ENCODE measurements around the gene DBT.
"Not testable (repeated sequence)": the region's sequence is repeated elsewhere in the genome, so short reads cannot be mapped to it uniquely, and the experiment has no call there.

- TF ChIP-seq, protein P1, sequence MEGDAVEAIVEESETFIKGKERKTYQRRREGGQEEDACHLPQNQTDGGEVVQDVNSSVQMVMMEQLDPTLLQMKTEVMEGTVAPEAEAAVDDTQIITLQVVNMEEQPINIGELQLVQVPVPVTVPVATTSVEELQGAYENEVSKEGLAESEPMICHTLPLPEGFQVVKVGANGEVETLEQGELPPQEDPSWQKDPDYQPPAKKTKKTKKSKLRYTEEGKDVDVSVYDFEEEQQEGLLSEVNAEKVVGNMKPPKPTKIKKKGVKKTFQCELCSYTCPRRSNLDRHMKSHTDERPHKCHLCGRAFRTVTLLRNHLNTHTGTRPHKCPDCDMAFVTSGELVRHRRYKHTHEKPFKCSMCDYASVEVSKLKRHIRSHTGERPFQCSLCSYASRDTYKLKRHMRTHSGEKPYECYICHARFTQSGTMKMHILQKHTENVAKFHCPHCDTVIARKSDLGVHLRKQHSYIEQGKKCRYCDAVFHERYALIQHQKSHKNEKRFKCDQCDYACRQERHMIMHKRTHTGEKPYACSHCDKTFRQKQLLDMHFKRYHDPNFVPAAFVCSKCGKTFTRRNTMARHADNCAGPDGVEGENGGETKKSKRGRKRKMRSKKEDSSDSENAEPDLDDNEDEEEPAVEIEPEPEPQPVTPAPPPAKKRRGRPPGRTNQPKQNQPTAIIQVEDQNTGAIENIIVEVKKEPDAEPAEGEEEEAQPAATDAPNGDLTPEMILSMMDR (CRISPR knock-in tag; IDR thresholded peaks at IDR 0.05), result not testable (repeated sequence)
- TF ChIP-seq HOXA7 (CRISPR knock-in tag; IDR thresholded peaks at IDR 0.05); YY1 (IDR thresholded peaks at IDR 0.05; ENCODE audit: insufficient read depth, insufficient replicate concordance, low read depth, low read length); PAX8 (CRISPR knock-in tag; IDR thresholded peaks at IDR 0.05; ENCODE audit: borderline replicate concordance); RXRA (CRISPR knock-in tag; IDR thresholded peaks at IDR 0.05); SUZ12 (IDR thresholded peaks at IDR 0.05; ENCODE audit: low read depth, low read length); POLR2A (IDR thresholded peaks at IDR 0.05; ENCODE audit: insufficient read depth in 1 of 2, low read depth in 2 of 2, low read length in 2 of 2); SMAD1 (CRISPR knock-in tag; IDR thresholded peaks at IDR 0.05; ENCODE audit: borderline replicate concordance, low read depth); EZH2 (conservative IDR thresholded peaks at IDR 0.05; ENCODE audit: low read depth, low read length); ZFAT (CRISPR knock-in tag; conservative IDR thresholded peaks at IDR 0.05); RAD21 (CRISPR knock-in tag; IDR thresholded peaks at IDR 0.05); PATZ1 (CRISPR knock-in tag; IDR thresholded peaks at IDR 0.05): not testable (repeated sequence)
Measured at GRCh38 chr1:100205593-100205992, 44.0 kb downstream of the DBT start.
